ENCODE measurements around the gene INCENP.

The INCENP gene

GRCh38 chr11:62140304-62141110, 16.7 kb downstream of the INCENP start:
- no peak for DNase-seq (ENCODE audit: low read depth, low spot score)

GRCh38 chr11:62141111-62142042, 17.6 kb downstream of the INCENP start:
- DNase-seq (ENCODE audit: low read depth, low spot score): no peak

- no peak for DNase-seq (ENCODE audit: low read depth, low spot score)
These were observed 18.2 kb downstream of the INCENP start for GRCh38 chr11:62142043-62142375.

GRCh38 chr11:62142921-62143320, 19.1 kb downstream of the INCENP start:
- DNase-seq (ENCODE audit: low read depth, low spot score): no peak

GRCh38 chr11:62143727-62144126, 19.9 kb downstream of the INCENP start:
- DNase-seq (ENCODE audit: low read depth, low spot score): no peak

- DNase-seq (ENCODE audit: low read depth, low spot score): no peak
These were observed 20.9 kb downstream of the INCENP start for GRCh38 chr11:62144641-62145255.

GRCh38 chr11:62145261-62145871, 21.6 kb downstream of the INCENP start:
- DNase-seq (ENCODE audit: low read depth, low spot score): no peak

GRCh38 chr11:62146476-62147200, 22.8 kb downstream of the INCENP start:
- no peak for DNase-seq (ENCODE audit: low read depth, low spot score)

GRCh38 chr11:62147545-62147944, 23.7 kb downstream of the INCENP start:
- no peak for DNase-seq (ENCODE audit: low read depth, low spot score)

- no peak for DNase-seq (ENCODE audit: low read depth, low spot score)
These were observed 24.6 kb downstream of the INCENP start for GRCh38 chr11:62148271-62148980.

GRCh38 chr11:62149986-62150886, 26.4 kb downstream of the INCENP start:
- no peak for DNase-seq (ENCODE audit: low read depth, low spot score)

GRCh38 chr11:62150887-62151736, 27.3 kb downstream of the INCENP start:
- no peak for DNase-seq (ENCODE audit: low read depth, low spot score)

GRCh38 chr11:62151737-62152102, 27.9 kb downstream of the INCENP start:
- no peak for DNase-seq (ENCODE audit: low read depth, low spot score)

- DNase-seq (ENCODE audit: low read depth, low spot score): no peak
These were observed 28.7 kb downstream of the INCENP start for GRCh38 chr11:62152245-62153086.

- no peak for DNase-seq (ENCODE audit: low read depth, low spot score)
These were observed 29.2 kb downstream of the INCENP start for GRCh38 chr11:62153087-62153395.

GRCh38 chr11:62153617-62154016, 29.8 kb downstream of the INCENP start:
- DNase-seq (ENCODE audit: low read depth, low spot score): no peak

GRCh38 chr11:62157603-62158002, 33.8 kb downstream of the INCENP start:
- DNase-seq (ENCODE audit: low read depth, low spot score): no peak

- no peak for DNase-seq (ENCODE audit: low read depth, low spot score)
These were observed 42.6 kb downstream of the INCENP start for GRCh38 chr11:62166371-62166770.

Measured in astrocyte of the hippocampus (primary cell).